T-helper 2 cell treated with Interferon-gamma antibody and Interleukin-4, amounts not matched to agents 5 μg/mL and 100 μg/mL, for 36 hours (primary cell): ENCODE results near the gene HRC.
"Not testable (repeated sequence)": the region's sequence is repeated elsewhere in the genome, so short reads cannot be mapped to it uniquely, and the experiment has no call there.

Source experiments
- DNase-seq: peaks from one replicate; pipeline ENCODE4 v3.0.0; 2021; ENCODE audit warnings: low spot score
- H3K27ac Mint-ChIP-seq: one replicate; pipeline ENCODE4 v1.8.0; 2021; ENCODE audit warnings: mild to moderate bottlenecking, mixed read lengths
- H3K27me3 Mint-ChIP-seq: one replicate; pipeline ENCODE4 v1.8.0; 2021; ENCODE audit warnings: low read depth, mixed read lengths
- H3K36me3 Mint-ChIP-seq: one replicate; pipeline ENCODE4 v1.8.0; 2021; ENCODE audit warnings: low read depth, mixed read lengths
- H3K4me1 Mint-ChIP-seq: one replicate; pipeline ENCODE4 v1.8.0; 2021; ENCODE audit warnings: low read depth, mixed read lengths
- H3K4me3 Mint-ChIP-seq: one replicate; pipeline ENCODE4 v1.8.0; 2022; ENCODE audit warnings: mild to moderate bottlenecking, moderate library complexity, mixed read lengths
- H3K9me3 Mint-ChIP-seq: one replicate; pipeline ENCODE4 v1.8.0; 2021; ENCODE audit warnings: mixed read lengths

The HRC gene

DNA sequence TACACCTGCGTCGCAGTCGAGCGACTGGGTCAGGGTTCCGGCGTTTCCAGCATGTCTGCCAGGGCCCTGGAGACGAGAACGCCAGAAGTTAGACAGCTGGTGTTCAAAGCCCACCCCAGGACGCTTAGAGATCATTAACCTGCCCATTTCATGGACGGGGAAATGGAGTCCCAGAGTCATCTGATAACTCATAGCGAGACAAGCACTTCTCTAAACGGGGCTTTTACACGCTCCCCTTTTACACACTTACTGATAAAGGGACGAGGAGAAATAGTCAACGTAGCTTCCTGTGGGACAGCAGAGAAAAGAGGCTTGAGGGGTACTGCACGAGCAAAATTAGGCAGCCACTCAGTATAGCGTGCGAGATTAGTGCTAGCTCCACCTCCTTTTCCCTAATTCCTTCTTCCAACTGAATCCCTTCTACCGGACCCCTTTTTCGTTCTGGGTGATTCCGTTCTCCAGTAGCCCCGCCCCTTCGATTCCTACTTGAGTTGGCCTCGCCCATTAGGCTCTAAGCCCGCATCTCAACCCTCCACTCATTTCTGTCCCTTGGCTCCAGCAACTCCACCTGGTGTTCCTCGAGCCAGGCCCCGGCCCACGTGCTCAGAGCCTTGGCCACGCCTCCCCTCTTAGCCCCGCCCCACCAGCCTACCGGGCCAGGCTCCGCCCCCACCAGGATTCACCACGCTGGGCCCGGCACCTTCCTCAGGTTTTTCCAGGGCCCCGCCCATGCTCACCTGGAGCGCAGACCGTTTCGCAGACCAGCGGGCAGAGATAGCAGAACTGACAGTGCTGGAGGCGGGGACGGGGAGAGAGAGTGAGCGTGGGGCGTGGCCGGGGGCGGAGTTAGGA lies 3.7 kb downstream of the HRC start:
- peaks cover 16% of the 10 kb centered on the region for H3K4me1 Mint-ChIP-seq
- H3K36me3 Mint-ChIP-seq, result no peaks in the 10 kb centered on the region
- no peak for DNase-seq
- H3K27me3 Mint-ChIP-seq, result peaks cover 67% of the 10 kb centered on the region
- no peak overlapping the region for H3K27ac Mint-ChIP-seq
- H3K4me3 Mint-ChIP-seq, result peak overlapping the region; percentile 59
- H3K9me3 Mint-ChIP-seq, result no peaks in the 10 kb centered on the region

DNA sequence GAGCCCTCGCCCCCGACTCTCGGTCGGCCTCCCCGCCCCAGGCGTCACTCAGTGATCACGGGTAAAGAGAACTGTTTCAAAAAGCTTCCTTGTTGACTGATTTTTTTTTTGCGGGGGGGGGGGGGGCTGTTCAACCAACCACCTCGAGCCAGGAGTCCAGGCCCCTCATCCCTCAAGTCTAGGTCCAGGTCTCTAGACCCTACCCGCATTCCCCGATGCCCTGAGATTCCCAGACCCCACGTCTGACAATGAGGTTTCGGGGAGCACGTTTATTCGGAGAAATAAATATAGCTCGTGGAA lies 4.3 kb downstream of the HRC start:
- peak overlapping the region; percentile 59 for H3K4me3 Mint-ChIP-seq
- DNase-seq, result no peak
- H3K9me3 Mint-ChIP-seq, result no peaks in the 10 kb centered on the region
- peaks cover 66% of the 10 kb centered on the region for H3K27me3 Mint-ChIP-seq
- H3K36me3 Mint-ChIP-seq, result no peaks in the 10 kb centered on the region
- H3K27ac Mint-ChIP-seq, result no peak overlapping the region
- peaks cover 19% of the 10 kb centered on the region for H3K4me1 Mint-ChIP-seq

DNA sequence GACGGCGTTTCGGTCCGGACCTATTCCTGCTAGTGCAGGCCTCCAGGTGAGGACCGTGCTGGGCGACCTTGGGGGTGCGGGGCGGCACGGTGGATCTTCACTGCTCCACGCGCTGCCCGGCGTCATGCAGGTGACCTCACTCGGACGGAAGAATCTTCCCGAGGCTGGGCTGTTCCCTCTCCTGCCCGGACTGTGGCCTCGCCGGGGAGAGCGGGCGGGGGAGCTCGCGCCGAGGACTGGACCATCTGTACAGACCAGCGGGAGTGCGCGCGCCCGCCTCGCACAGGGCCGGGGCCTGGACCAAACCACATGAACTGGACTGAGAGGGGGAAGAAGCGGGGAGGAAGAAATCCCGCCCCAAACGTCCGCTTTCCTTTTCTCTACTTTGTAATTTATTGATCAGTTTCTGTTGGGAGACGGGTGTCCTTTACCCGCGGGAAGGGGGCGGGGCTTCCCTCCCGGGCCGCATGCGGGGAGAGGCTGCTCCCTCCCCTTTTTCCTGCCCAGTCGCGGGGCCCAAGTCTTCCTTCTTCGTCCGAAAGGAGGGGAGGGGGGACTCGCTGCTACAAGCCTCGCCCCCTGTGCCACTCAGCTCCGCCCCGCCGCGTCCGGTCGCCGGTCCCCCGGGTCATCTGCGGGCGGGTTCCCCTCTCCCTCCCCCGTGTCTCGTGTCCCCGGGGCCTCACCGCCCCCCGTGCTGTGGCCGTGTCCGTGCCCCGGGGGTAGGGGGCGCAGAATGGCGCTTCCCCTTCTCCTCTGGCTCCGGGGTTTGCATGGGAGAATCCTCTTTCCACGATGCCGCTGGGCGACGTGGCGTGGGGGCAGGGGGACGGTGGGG lies 4.9 kb downstream of the HRC start:
- no peaks in the 10 kb centered on the region for H3K9me3 Mint-ChIP-seq
- H3K4me1 Mint-ChIP-seq, result peaks cover 24% of the 10 kb centered on the region
- no peaks in the 10 kb centered on the region for H3K36me3 Mint-ChIP-seq
- H3K4me3 Mint-ChIP-seq, result peak overlapping the region; percentile 82
- H3K27ac Mint-ChIP-seq, result no peak overlapping the region
- peaks cover 66% of the 10 kb centered on the region for H3K27me3 Mint-ChIP-seq
- DNase-seq, result peak; percentile 44

DNA sequence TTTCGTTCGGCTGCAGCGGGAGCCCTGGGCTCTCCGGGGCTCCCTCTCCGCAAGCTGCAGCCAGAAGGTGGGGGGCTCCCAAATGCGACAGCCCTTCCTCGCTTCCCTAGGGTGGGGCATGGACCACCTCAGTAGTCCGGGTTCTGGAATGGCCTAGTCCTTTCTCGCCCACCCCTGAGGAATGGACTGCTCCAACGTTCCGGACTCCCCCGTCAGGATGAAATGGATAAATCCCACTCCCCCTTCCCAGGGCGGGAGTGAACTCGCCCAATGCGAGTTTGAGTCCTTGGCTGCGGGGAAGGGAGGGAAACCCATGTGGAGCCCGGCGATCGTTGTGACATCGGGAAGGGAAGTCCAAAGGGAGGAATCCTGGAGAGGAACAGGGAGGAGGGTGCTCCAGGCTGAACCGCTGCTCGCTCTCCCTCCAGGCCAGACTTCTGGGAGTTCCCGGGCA lies 5.5 kb downstream of the HRC start:
- no peak overlapping the region for H3K27ac Mint-ChIP-seq
- DNase-seq, result no peak
- no peaks in the 10 kb centered on the region for H3K9me3 Mint-ChIP-seq
- peaks cover 26% of the 10 kb centered on the region for H3K4me1 Mint-ChIP-seq
- peak overlapping the region; percentile 82 for H3K4me3 Mint-ChIP-seq
- peaks cover 62% of the 10 kb centered on the region for H3K27me3 Mint-ChIP-seq
- no peaks in the 10 kb centered on the region for H3K36me3 Mint-ChIP-seq

DNA sequence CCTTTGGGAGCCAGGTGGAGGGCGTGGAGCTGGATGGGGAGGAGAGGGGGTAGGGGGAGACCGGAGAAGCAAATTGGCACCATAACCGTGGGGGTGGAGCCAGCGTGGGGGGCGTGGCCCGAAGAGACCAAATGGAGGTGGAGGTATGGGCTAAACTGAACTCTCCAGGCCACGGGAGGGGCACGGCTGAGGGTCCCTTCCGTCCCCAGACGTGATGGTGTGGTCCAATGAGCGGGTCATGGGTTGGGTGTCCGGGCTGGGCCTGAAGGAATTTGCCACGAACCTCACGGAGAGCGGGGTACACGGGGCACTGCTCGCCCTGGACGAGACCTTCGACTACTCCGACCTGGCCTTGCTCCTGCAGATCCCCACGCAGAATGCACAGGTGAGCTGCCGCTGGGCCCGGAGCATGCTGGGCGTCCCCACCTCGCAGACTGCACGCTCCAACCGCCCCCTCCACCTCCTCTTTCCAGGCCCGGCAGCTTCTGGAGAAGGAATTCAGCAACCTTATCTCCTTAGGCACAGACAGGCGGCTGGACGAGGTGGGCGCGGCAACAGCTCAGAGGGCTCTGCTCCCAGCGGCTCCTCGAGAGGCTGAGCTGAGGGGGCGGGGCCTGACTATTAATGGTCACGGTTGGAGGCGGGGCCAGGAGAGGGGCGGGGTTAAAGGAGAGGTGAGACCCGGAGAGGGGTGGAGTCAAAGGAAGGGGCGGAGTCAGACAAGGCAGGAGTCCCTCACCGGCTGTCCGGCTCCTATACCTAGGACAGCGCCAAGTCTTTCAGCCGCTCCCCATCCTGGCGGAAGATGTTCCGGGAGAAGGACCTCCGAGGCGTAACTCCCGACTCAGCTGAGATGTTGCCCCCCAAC lies 6.2 kb downstream of the HRC start:
- peak overlapping the region; percentile 82 for H3K4me3 Mint-ChIP-seq
- H3K9me3 Mint-ChIP-seq, result no peaks in the 10 kb centered on the region
- peaks cover 26% of the 10 kb centered on the region for H3K4me1 Mint-ChIP-seq
- H3K27me3 Mint-ChIP-seq, result peaks cover 57% of the 10 kb centered on the region
- no peak overlapping the region for H3K27ac Mint-ChIP-seq
- H3K36me3 Mint-ChIP-seq, result no peaks in the 10 kb centered on the region
- DNase-seq, result peak; percentile 74

DNA sequence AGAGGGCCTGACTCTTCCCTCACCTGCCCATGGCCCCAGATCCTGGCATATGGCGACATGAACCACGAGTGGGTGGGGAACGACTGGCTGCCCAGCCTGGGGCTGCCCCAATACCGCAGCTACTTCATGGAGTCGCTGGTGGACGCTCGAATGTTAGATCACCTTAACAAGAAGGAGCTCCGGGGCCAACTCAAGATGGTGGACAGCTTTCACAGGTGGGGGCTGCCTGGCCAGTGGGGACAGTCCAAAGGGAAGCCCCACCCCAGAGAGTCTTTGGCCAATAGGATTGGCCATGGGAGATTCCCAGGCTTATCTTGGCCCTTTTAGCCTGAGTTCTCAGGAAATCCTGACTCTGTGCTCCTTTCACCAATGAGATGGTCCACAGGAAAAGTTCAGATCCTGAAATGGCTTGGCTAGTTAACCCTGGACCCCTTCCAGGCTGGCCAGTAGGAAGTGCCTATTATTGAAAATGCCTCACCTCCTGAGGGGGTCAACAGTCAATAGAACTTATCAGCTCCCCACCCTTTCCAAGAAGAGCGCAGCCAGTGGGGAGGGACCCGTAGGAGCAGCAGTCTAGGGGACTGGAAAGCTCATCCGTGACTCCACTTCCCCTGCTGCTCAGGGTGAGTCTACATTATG lies 7.0 kb downstream of the HRC start:
- H3K27me3 Mint-ChIP-seq, result peaks cover 49% of the 10 kb centered on the region
- no peaks in the 10 kb centered on the region for H3K36me3 Mint-ChIP-seq

DNA sequence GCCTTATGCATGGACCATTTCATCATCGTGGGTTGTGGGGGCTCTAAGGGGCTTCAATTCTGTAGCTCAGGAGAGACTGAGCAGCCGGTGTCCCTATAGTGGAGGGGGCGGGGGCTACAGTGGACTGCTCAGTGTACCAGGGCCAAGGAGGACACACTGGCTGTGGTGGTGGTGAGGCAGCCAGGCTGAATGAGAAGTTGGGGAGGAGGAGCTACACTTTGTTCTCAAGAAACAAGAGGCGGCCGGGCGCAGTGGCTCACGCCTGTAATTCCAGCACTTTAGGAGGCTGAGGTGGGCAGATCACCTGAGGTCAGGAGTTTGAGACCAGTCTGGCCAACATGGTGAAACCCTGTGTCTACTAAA lies 8.8 kb downstream of the HRC start:
- H3K9me3 Mint-ChIP-seq, H3K27ac Mint-ChIP-seq, H3K36me3 Mint-ChIP-seq, DNase-seq: not testable (repeated sequence)
- H3K27me3 Mint-ChIP-seq, result peaks cover 38% of the 10 kb centered on the region
- peaks cover 32% of the 10 kb centered on the region for H3K4me1 Mint-ChIP-seq
- peak overlapping the region; percentile 76 for H3K4me3 Mint-ChIP-seq

More for the DNA sequence above, 7.0 kb downstream of the HRC start:
- Mint-ChIP-seq H3K4me1 (peaks cover 27% of the 10 kb centered on the region), H3K4me3 (peak overlapping the region; percentile 79), H3K27ac (no peak overlapping the region), H3K9me3 (no peaks in the 10 kb centered on the region)
- no peak for DNase-seq

DNA sequence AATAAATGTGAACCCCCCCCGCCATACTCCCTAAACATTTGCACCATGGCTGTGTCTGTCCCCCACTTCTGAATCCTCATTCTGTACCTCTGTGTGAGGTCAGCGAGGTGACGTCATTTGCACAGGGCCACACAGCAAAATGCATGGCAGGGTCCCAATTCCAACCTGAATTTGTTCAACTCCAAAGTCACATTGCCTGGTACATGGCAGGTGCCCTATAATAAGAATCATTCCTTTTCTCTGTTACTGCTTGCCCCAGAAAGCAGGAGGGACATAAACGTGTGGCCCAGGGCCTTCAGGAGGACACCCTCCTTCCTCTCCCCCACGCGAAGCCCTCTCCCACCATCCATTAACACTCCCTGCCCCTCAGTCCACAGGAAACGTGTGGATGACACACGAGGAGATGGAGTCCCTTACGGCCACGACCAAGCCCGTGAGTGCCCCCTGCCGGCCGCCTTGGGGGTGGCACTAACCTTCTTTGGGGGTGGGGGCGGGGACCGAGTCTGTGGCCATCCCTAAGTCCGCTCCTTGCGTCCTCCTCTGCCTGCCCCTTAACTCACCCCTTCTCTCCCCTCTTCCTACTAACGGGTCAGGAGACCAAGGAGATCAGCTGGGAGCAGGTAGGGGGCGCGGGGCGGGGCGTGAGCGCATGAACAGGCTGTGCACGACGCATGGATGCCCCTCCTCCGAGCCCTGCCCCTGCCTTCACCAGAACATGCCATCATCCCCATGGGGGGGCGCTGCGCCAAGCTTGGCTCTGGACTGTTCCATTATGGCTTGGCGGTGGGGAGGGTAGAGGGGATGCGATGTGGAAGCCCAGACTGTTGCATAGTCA lies 9.4 kb downstream of the HRC start:
- peaks cover 35% of the 10 kb centered on the region for H3K27me3 Mint-ChIP-seq
- peak overlapping the region; percentile 62 for H3K27ac Mint-ChIP-seq
- H3K4me3 Mint-ChIP-seq, result peak overlapping the region; percentile 76
- H3K9me3 Mint-ChIP-seq, result no peaks in the 10 kb centered on the region
- H3K36me3 Mint-ChIP-seq, result no peaks in the 10 kb centered on the region
- DNase-seq, result peak; percentile 73
- H3K4me1 Mint-ChIP-seq, result peaks cover 30% of the 10 kb centered on the region

DNA sequence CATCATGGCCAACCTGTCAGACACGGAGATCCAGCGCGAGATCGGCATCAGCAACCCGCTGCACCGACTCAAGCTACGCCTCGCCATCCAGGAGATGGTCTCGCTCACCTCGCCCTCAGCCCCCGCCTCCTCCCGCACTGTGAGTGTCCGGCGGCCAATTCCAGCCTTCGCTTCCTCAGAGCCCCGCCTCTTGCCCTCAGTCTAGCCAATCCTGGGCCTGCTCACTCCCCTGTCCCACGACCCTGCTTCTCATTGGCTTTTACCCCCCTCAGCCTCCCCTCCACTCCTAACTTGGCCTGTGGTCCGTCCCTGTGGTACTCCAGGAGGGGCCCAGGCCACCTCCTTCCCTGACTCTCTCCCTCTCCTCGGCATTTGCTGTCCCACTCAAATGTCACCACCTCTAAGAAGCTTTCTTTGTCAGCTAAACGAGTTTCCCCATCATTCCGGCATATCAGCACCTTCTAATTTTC lies 12.3 kb downstream of the HRC start:
- Mint-ChIP-seq H3K4me1 (peaks cover 19% of the 10 kb centered on the region), H3K36me3 (no peaks in the 10 kb centered on the region), H3K9me3 (no peaks in the 10 kb centered on the region), H3K4me3 (peak overlapping the region; percentile 87), H3K27ac (peak overlapping the region; percentile 34), H3K27me3 (peaks cover 14% of the 10 kb centered on the region)
- DNase-seq, result peak; percentile 85

DNA sequence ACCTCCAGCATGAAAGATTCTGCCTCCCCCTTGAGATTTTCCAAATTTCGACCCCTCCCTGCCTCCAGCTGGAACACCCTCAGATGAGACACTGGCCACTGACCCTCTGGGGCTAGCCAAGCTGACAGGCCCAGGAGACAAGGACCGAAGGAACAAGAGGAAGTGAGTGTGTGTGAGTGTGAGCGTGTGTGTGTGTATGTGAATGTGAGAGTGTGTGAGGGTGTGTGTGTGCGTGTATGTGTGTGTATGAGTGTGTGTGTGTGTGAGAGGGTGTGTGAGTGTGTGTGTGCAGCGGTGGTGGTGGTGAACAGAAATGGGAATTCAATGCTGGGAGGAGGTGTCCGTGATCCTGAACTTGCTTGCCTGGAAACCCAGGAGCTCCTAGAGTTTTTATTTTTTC lies 13.8 kb downstream of the HRC start:
- H3K9me3 Mint-ChIP-seq, result no peaks in the 10 kb centered on the region
- no peak overlapping the region for H3K27ac Mint-ChIP-seq
- H3K27me3 Mint-ChIP-seq, result peaks cover 4% of the 10 kb centered on the region
- H3K4me1 Mint-ChIP-seq, result peaks cover 18% of the 10 kb centered on the region
- no peaks in the 10 kb centered on the region for H3K36me3 Mint-ChIP-seq
- no peak for DNase-seq
- H3K4me3 Mint-ChIP-seq, result peak overlapping the region; percentile 1

DNA sequence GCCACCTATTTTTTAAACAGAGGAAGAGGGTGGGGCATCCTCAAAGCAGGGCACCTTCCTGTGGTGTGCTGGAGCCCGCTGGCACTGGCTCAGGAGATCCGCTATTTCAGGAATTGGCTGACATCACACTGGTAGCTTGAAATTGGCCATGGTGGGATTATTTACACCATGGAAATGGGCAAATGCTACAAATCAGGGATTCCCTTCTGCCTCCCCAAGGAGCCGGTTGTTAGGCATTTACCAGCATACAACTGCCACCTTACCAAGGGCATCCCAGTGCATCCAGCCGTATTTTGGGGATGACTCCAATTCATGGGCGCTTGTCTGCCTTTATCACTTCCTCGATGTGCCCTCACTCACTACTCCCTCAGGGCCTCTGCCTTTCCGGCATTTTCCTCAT lies 14.2 kb downstream of the HRC start:
- no peak overlapping the region for H3K27ac Mint-ChIP-seq
- H3K9me3 Mint-ChIP-seq, result no peaks in the 10 kb centered on the region
- no peaks in the 10 kb centered on the region for H3K36me3 Mint-ChIP-seq
- H3K4me3 Mint-ChIP-seq, result no peak overlapping the region
- peaks cover 19% of the 10 kb centered on the region for H3K4me1 Mint-ChIP-seq
- H3K27me3 Mint-ChIP-seq, result peaks cover 2% of the 10 kb centered on the region
- DNase-seq, result no peak

DNA sequence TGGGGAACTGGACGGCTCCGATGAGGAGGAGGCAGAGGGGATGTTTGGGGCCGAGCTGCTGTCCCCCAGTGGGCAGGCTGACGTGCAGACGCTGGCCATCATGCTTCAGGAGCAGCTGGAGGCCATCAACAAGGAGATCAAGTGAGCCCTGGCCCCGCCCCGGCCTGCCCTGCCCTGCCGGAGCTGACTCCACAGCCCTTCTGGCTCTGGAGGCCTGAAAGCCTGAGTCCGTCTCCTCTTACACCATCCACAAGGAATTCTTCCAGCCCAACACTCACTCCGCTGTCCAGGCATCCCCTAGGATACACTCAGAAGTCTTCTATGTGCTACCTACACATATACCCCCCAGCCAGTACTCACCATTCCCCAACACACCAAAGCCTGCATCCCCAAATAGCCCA lies 18.4 kb downstream of the HRC start:
- no peak overlapping the region for H3K27ac Mint-ChIP-seq
- H3K4me1 Mint-ChIP-seq, result peaks cover 9% of the 10 kb centered on the region
- H3K4me3 Mint-ChIP-seq, result no peak overlapping the region
- no peaks in the 10 kb centered on the region for H3K36me3 Mint-ChIP-seq
- H3K27me3 Mint-ChIP-seq, result no peaks in the 10 kb centered on the region
- no peak for DNase-seq
- no peaks in the 10 kb centered on the region for H3K9me3 Mint-ChIP-seq

DNA sequence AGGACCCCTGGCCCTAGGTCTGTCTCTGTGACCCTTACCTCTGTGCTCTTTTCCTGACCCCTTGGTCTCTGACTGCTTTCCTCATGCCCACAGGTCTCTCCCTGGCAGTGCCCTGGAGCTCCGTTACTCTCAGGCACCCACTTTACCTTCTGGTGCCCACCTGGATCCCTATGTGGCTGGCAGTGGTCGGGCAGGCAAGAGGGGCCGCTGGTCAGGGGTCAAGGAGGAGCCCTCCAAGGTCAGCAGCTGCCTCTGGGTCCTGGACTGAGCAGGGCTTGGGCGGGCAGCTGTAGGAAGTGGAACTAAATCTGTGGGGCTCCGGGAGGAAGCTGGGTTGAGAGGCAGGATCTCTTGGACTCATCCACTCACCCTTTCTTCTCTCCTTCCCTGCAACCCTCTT lies 19.5 kb downstream of the HRC start:
- Mint-ChIP-seq H3K4me3 (no peak overlapping the region), H3K27ac (no peak overlapping the region), H3K27me3 (no peaks in the 10 kb centered on the region), H3K4me1 (peaks cover 9% of the 10 kb centered on the region), H3K9me3 (no peaks in the 10 kb centered on the region), H3K36me3 (no peaks in the 10 kb centered on the region)
- DNase-seq, result no peak
